ENCODE data around the gene FAAH. TPM values are rescaled to one million over a fixed set of nuclear protein-coding genes. Genes with fewer than 3 reads are reported as not detected.

Gene FAAH
- total RNA-seq, 1 donor from 2014 or later = 1.6 TPM

DNA sequence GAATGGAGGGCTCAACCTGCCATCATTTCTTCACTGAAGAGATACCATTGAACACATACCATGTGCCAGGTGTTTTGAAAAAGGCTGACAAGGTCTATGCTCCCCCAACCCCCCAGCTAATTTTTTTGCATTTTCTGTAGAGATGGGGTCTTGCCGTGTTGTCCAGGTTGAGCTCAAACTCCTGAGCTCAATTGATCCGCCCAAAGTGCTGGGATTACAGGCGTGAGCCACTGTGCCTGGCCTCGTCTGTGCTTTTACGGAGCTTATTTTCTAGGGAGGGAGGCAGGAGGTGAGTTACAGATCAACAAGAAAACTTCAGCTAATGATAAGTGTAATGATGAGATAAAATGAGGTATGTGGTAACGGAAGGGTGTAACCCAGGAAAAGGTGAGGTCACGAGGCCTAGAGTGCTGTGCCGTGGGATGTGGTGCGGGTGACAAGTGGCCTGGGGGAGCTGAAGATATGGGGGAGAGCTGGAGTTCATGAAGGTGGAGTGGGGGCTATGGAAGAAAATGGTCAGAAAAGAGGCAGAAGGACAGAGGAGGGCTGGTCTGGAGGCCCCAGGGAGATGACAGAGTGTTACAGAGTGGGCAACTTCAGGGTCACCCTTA, 28.2 kb downstream of the FAAH start:
- DNase-seq (ENCODE audit: low read depth in 2 of 2) = no peak

DNA sequence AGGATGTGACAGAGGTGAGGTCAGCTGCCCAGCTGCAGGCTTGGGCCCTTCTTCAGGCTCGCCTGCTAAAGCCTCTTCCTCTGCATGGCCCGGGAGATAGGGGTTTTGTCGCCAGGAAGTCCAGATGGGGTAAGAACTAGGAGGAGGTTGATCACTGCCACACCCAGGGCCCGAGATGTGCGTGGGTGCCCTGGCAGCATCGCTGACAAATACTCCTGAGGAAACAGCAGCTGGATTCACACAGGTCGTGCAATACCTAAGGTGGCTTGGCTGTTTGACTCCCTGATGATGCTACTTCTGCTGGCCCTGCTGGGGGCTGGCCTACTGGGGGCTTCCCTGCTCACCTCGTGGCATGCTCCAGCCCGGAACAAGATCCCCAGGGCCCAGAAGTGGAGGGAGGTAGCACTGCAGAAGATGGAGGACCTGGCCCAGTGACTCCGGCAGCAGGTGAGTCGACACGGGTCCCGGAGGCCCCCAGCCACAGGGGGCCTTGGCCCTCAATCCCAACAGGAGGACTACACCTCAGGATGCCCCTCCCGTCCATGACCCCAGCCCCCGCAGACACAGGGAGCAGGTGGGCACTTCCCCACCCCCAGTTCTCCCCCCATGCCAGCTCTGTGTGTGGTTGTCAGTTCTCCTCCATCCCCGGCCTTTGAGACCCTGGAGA, 29.6 kb downstream of the FAAH start:
- DNase-seq (ENCODE audit: low read depth in 2 of 2) = no peak

DNA sequence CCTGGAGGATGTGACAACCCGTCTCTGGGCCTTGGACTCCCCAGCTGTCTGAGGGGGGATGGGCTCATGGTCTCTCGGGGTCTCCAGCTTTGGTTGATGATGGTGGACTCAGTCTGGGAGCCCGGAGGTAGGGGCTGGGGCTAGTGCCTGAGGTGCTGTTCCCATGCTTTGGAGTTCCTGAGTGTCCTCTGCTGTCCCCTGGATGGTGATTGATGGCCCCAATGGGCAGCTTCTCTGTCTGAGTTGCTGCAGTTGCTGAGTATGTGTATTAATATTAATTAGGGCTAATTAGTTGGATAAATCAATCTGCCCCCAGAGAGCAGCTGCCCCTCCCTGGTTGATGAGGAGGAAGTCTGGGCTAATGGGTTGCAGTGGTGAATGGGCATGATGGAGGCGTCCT, 30.6 kb downstream of the FAAH start:
- DNase-seq (ENCODE audit: low read depth in 2 of 2) = no peak

DNA sequence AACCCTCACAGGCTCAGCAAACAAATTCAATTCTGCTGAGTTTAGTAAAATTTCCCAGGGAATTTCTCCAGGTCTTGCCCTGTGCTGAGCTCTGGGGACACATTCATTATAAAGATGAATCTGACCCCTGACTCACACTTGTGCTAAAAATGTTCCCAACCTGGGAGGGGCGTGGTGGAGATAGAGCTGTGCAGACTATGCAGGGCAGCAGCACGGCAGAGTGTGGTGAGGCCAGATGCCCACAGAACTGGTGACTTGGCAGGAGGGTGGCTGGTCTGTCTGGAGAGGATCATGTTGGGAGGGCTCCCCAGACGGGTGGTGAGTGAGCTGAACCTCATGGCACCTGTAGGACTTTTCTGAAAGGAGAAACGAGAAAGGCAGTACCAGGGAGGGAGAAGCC, 31.6 kb downstream of the FAAH start:
- no peak for DNase-seq (ENCODE audit: low read depth in 2 of 2)

DNA sequence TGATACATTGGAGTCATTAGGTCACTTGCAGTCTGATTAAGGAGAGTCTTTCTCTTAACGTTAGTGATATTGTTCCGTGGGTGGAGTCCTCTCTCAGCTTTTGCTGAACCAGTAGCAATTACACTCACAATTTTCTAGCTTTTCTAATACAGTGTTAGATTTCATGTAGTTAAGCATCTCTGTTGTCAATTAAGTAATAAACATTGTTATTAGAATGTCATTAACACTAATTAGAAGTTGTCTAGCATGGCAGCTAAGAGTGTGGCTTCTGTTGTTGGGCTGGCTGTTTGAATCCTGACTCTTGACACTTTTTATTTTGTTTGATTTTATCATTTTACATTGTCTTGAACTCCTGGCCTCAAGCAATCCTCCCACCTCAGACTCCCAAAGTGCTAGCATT, 33.4 kb downstream of the FAAH start:
- DNase-seq (ENCODE audit: low read depth in 2 of 2) = no peak

DNA sequence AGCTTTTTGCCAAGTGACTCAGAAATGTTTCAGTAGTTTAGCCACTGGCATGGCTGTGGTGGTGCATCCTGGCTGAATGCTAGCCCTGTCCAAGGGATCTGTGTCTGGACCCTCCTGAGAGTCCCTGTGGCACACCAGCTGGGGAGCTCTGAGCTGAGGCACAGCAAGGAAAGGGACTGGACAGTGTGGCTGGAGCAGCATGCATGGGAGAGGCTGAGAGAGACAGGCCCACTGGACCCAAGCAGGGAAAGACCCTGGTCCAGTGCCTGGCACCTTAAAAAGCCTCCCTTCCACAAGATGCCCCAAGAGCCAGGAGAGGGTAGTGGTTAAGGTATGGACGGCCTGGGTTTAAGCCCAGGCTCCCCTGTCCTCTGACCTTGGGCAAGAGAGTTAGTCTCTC, 35.3 kb downstream of the FAAH start:
- DNase-seq (ENCODE audit: low read depth in 2 of 2) = no peak

DNA sequence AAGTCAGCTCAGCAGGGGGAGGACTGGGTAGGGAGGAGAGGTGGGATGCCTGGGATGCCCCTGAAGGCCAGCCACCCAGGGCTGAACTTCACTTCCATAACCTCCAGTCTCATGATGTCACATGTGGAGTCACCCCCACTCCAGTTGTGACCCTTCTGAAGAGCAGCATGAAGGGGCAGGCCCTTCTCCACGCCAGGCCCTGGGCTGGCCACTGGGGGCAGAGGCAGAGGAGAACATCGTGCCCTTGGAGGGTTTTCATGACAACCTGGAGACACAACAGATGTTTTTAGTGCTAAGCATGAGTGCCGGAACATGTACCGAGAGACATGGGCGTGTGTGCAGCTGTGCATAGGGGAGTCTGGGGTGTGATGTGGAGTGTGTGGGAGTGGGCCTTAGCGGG, 37.6 kb downstream of the FAAH start:
- no peak for DNase-seq (ENCODE audit: low read depth in 2 of 2)

DNA sequence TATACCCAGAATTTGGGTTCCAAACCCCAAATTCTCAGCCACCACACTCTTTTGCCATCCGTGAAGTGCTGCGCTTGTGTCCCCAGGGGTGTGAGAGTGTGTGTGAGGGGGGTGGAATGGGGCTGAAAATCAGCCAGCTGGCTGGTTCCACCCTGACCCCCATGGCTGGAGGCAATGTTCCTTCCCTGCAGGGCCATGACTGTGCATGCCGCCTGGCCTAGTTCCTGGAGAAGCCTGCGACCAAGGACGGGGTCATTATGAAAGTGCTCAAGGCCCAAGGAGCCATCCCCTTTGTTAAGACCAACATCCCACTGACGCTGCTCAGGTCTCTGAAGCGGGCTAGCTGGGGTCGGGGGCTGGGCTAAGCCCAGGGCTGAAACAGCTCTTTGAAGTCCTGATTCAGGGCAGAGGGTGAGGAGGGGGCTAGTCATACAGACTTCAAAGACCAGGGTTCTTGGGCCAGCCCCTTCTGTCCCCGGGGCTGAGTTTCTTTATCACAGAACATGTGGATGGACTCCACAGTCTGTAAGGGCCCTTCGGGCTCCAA, 38.7 kb downstream of the FAAH start:
- no peak for DNase-seq (ENCODE audit: low read depth in 2 of 2)

DNA sequence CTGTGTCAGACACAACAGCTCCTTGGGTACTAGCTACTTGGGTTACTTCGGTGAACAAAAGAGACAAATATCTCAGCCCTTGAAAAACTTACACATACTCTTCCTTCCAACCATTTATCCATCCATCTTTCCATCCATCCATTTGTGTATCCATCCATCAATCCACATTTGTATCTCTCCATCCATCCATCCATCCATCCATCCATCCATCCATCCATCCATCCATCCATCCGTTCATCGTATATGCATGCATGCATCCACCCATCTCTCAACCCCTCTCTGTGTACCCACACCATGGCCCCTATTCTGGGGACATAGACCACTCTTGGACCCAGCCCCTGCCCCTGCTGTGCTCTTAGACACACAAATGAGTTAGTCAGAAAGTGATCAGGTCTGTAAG, 40.2 kb downstream of the FAAH start:
- DNase-seq (ENCODE audit: low read depth in 2 of 2) = no peak

DNA sequence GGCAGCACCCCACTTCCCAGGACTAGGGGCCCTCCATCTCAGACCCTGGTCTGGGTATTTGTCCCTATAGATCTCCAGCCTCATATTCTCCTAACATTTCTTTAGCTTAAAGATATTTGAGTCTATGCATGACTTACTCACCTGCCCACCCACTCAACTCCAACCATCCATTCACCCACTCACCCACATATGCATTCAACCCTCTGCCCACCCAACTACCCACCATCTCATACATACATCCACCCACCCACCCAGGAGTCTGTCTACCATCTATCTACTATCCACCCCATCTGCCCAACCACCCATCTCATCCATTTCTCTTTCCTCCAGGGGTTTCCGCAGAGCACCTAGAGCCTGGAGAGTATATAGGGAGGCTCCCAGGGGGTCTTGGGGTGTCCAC, 42.7 kb downstream of the FAAH start:
- no peak for DNase-seq (ENCODE audit: low read depth in 2 of 2)

DNA sequence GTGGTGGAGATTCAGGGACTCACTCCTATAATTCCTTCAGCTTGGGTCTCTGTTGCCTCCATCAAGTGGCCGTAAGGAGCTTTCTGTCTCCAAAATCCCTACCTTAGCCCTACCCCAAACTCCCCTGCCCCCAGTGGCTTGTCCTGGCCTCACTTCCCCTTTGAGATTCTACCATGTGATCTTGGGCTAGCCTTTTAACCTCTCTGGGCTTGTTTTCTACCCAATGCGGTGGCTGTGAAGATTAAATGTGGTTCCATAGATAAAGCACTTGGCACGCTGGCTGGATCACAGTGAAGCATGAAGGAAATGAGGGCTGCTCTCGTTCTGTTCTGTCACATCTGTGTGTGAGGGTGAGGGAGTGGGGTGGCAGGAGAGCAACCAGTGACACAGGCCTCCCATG, 43.6 kb downstream of the FAAH start:
- no peak for DNase-seq (ENCODE audit: low read depth in 2 of 2)

DNA sequence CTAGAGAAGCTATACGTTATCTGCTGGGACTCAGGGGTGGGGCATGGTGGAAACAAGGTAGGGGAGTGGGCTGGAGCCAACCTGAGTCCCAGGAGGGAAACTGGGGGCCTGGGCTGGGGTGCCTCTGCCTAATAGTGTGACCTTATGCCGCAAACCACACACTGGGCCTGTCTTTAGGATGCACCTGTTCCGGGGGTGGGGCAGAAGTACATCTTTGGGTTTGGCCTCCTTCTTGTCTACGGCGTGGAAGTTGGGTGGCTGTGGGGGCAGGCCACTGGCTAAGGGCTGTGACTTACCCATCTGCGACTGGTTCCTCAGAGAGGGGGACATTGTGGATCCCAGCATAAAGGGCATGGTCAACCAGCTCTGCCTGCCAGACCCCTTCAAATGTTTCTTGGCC, 44.2 kb downstream of the FAAH start:
- no peak for DNase-seq (ENCODE audit: low read depth in 2 of 2)

DNA sequence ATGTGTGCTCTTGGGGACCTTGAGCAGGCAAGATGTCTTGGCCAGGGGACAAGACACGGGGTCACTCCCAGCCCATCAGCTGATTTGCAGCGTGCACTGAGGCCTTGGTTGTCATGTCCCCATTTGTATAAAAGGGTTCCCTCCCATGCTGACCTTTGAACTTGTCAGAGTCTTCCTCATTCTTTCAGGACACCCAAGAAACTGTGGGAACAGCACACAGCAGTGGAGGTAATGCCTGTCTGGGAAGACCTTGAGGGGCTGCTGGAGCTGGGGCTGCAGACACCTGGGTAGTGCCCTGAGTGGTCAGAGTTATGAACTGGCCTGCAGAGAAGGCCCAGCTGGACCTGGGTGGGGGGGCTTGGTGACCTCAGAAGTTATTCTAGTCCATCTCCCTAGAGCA, 46.4 kb downstream of the FAAH start:
- DNase-seq (ENCODE audit: low read depth in 2 of 2) = no peak

DNA sequence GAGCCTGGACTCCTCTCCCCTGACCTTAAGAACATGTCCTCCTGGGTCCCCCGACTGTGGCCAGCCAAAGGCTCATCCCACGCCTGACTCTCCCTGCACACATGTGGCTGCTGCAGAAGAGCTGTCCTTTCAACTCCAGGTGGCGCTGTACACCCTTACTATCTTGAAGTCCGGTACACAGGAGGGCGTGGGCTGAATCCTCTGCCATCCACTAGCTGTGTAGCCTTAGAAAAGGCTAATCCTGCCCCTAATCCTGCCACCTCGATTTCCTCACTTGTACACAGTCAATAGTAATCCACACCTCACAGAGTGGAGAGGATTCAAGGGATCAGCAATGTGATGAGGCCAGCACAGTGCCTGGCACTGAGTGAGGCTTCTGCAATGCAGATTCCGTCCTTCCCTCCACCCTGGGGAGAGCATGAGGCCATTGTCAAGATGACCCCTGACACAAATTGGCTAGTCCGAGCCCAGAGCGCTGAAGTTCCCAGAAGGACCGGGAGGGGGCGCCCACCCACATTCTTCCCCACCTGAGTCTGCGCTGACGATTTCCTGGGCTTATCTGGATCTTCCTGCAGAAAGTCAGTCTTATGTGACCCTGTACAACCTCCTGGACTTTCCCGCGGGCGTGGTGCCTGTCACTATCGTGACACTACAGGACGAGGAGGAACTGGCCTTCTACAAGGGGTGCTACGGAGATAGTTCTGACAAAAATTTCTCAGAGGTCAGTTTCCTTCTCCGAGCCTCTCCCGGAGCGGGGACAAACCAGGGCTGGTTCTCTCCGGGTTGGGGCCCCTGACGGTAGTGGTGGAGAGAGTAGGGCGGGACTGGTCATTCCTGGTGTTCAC, 48.4 kb downstream of the FAAH start:
- peak; percentile 71 to 81 for DNase-seq (ENCODE audit: low read depth in 2 of 2)

DNA sequence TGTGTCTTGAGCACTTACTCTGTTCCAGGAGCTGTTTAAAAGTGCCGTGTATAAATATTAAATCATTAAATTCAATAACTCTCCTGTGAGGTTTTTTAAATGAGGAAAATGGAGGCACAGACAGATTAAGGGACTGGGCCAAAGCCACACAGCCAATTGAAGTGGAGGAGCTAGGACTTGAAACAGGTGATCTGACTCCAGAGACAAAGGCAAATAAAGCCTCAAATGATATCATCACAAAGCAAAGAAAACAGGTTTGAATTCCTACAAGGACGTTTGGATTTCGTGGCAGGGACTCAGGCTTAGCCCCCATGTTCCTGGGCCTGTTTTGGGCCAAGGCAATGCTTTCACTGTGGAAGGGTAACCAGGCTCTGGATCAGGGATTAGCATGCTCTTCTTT, 50.3 kb downstream of the FAAH start:
- DNase-seq (ENCODE audit: low read depth in 2 of 2) = no peak

DNA sequence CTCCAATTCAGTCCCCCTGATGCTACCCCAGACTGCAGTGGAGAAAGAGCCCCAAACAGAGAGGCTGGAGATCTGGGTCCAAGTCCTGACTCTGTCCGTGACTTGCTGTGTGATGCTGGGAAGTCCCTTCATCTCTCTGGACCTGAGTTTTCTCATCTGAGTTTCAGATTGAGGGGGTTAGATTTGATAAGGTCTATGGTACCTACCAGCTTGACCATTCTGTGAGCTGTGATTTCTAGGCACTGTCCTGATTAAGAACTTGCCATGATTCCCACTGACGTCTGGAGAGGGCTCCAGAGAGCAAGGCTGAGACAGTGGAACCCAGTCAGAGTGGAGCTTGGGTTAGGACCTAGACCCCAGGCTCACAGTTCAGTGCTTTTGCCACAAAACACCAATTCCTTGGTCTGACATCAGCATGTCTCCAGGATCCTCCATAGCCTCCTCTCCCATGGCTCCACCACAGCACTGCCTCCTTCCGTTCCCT, 51.7 kb downstream of the FAAH start:
- DNase-seq (ENCODE audit: low read depth in 2 of 2) = no peak

DNA sequence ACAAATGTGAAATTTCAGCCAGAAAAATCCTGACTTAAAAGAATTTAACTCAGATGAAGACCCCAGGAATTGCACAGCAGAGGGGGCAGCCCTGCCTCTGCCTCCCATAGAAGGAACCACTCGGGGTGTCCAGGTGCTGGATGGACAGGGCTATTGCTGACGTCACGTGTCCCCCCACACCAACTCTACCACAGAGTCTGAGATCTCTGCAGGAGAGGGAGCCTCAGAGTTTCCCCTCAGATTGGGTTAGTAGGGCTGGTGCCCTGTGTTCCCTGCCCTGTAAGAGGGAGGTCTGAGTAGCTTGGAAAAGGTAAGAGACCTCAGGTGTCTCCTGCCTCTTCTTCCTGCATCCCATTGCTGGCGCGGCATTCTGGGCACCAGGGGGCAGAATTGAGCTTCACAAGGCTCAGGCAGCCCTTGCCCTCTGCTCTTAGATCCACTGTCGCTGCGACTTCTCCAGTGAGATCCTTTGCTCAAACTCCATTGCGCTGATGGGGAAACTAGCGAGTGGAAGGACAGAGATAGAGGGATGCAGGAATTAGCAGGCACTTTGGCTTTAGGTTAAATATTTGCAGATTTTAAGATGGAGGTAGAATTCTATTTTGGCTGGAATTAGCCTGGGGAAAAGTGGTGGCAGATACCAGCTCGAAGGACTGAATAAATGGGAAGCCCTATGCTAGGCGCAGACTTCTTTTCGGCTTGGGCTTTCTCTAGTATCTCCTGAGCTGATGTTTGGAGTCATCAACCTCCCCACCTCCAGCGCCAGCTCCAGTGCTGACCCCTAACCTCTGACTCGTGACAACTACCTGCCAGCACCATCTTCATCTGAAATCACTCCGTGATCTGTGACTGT, 52.8 kb downstream of the FAAH start:
- DNase-seq (ENCODE audit: low read depth in 2 of 2) = peak; percentile 69 to 75

DNA sequence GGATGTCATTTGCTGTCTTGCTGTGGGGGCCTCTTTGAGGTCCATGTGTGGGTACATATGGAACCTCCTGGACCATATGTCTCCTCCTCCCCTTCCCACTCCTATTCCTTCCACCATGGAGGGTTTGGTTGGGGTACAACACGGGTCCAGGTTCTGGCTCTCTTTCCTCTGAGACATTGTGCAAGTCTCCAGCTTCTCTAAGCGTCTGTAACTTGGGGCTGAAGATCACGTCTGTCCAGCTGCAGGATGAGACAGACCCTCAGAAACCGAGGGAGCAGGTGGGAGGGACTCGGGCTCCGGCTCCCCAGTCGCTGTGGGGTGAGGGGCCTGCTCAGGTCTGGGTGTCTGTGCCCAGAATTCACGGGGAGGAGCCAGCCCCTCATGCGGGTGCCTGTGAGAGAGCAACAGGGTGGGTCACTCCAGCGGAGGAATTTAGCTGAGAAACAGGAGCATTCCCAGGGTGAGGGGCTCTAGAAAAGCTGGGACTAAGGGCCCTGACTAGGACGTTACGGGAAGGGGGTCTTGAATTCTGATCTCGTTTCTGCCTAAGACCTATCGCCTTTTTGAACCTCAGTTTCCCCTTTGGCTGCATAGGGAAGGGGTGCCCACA, 53.5 kb downstream of the FAAH start:
- DNase-seq (ENCODE audit: low read depth in 2 of 2) = no peak

DNA sequence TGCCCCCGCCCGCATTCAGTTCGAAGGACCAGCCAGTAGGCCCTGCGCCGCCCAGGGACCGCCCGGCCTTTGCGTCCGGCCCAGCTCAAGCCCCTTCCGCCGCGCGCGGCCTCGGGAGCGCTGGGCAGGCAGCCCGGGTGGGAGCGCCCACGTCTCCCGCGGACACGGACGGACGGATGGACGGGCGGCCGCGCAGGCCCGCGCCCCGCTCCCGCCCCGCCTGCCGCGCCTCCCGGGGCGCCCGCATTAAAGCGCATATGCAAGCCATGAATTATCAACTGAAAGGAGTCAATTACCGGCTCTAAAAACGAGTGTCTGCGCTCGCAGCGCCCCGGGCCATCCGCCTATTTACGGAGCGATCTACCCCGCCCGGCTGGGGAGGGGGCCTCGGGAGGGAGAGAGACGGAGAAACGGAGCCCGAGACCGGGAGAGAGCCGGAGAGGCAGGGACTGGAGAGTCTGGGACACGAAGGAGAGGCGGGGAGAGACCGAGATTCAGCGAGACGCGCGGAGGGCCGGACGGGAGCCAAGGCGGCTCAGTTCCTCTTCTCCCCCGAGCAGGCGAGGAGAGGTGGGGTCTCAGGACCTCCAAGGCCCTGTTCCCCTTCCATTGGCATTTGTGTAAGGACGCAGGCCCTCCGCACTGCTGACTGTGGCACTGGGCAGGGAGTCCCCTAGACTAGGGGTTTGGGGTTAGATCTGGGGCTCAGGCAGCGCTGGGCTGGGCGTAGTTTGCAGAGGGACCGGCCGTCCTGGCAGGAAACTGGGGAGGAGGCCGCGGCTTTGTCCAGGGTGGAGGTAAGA, 54.2 kb downstream of the FAAH start:
- no peak for DNase-seq (ENCODE audit: low read depth in 2 of 2)
